Lung (tissue), 12 donors: Measurements from ENCODE around the gene CELF1. TPM values are rescaled to one million over a fixed set of nuclear protein-coding genes. Genes with fewer than 3 reads are reported as not detected.

Experiments used
- ATAC-seq: fragments of 200-7000 bp; cut with Tn5 transposase; one replicate; pipeline ENCODE4 v1.9.1; 2020; ENCODE audit warnings: moderate number of reproducible peaks; ENCODE audit not compliant: insufficient read depth, low FRiP score
- DNase-seq, 3 donors: peaks; one replicate each; pipeline ENCODE4 v3.0.0-alpha.2; 2013 to 2017
- H3K27ac ChIP-seq, 2 donors: one replicate each; pipeline ENCODE4 v1.5.1; 2013; ENCODE audit warnings: mild to moderate bottlenecking in 2 of 2, moderate library complexity in 2 of 2, control low read depth in 1 of 2, inconsistent platforms in 1 of 2, low read depth in 1 of 2, low read length in 1 of 2
- H3K27me3 ChIP-seq, 3 donors: one replicate each; pipeline ENCODE4 v1.5.1; 2013; ENCODE audit warnings: low read length in 2 of 3; ENCODE audit not compliant: control insufficient read depth in 3 of 3, insufficient read depth in 3 of 3
- H3K36me3 ChIP-seq, 4 donors: one replicate each; pipeline ENCODE4 v1.5.1; 2013; ENCODE audit warnings: low read length in 4 of 4, mild to moderate bottlenecking in 1 of 4, moderate library complexity in 1 of 4; ENCODE audit not compliant: control insufficient read depth in 4 of 4, insufficient read depth in 4 of 4
- H3K4me1 ChIP-seq, 5 donors: one replicate each; pipeline ENCODE4 v1.5.1; 2013; ENCODE audit warnings: low read length in 5 of 5, mild to moderate bottlenecking in 2 of 5, moderate library complexity in 1 of 5; ENCODE audit not compliant: control insufficient read depth in 5 of 5, insufficient read depth in 5 of 5
- H3K4me3 ChIP-seq: one replicate; pipeline ENCODE4 v1.5.1; 2013; ENCODE audit warnings: mild to moderate bottlenecking, control low read depth, moderate library complexity
- H3K9ac ChIP-seq, 2 donors: one replicate each; pipeline ENCODE4 v1.5.1; 2013; ENCODE audit warnings: low read length in 2 of 2, control low read depth in 1 of 2; ENCODE audit not compliant: insufficient read depth in 1 of 2
- H3K9me3 ChIP-seq, 4 donors: one replicate each; pipeline ENCODE4 v1.5.1; 2013; ENCODE audit warnings: low read length in 3 of 4, mild to moderate bottlenecking in 1 of 4, moderate library complexity in 1 of 4; ENCODE audit not compliant: control insufficient read depth in 4 of 4, insufficient read depth in 3 of 4
- CTCF ChIP-seq: IDR thresholded peaks from 2 replicates; pipeline ENCODE4 v1.5.1; 2012; ENCODE audit warnings: mild to moderate bottlenecking; ENCODE audit errors: control extremely low read depth, extremely low read depth
- WGBS, 2 donors: extraction: QIAGEN DNeasy Blood & Tissue Kit; methylation state at CpG; one replicate each; pipeline ENCODE4 v1.1.7; 2013; 5-methylcytosine and 5-hydroxymethylcytosine counted together
- polyA plus RNA-seq, 2 donors: library from polyadenylated mRNA; stranded (reverse); fragments of 200-250 nt; gene quantifications; one replicate each; pipeline ENCODE4 v1.2.1, GENCODE V29; 2013
- total RNA-seq, 2 donors: library from RNA; depleted of rRNA in 1 of 2; stranded (reverse); fragments of >200 nt in 1 of 2; gene quantifications; one replicate each; pipeline ENCODE4 v1.2.1, GENCODE V29; 2014 to 2021
- donor health status: control.
- donor health status: control.
- donor health status: Bipolar disorder and iron deficiency.
- donor health status: healthy.
- donor health status: DM: yes; HTN: yes; CAD: no.

CELF1 gene
- total and polyA plus RNA-seq, 4 donors, result 32.2 to 184 (median 63.8) TPM

- TF ChIP-seq CTCF, result no peak
- H3K27me3 ChIP-seq, result no peaks in the 10 kb centered on the region
- ATAC-seq (no peak), DNase-seq (no peak)
- peak overlapping the region in 1 of 2 donors; percentile 18 for H3K27ac ChIP-seq
- H3K36me3 ChIP-seq, result peaks cover 43 to 66% (median 48%) of the 10 kb centered on the region in 4 donors
- peaks cover 0 to 7% (median 0%) of the 10 kb centered on the region in 5 donors for H3K4me1 ChIP-seq
- H3K4me3 ChIP-seq, result no peak overlapping the region
- H3K9ac ChIP-seq, result no peak overlapping the region
- H3K9me3 ChIP-seq, result no peaks in the 10 kb centered on the region
These were observed 75.6 kb downstream of the CELF1 start for GRCh38 chr11:47477323-47477722.

GRCh38 chr11:47470671-47471070 lies 82.3 kb downstream of the CELF1 start:
- 86 to 89% methylated on average over 4 of the region's 4 CpGs for WGBS, 2 donors
- no peak for DNase-seq
- Histone ChIP-seq H3K9ac (no peak overlapping the region), H3K9me3 (no peaks in the 10 kb centered on the region), H3K4me1 (peaks cover 0 to 16% (median 7%) of the 10 kb centered on the region in 5 donors), H3K36me3 (peaks cover 49 to 62% (median 54%) of the 10 kb centered on the region in 4 donors), H3K4me3 (no peak overlapping the region), H3K27me3 (no peaks in the 10 kb centered on the region), H3K27ac (no peak overlapping the region)
- TF ChIP-seq CTCF, result no peak
- no peak for ATAC-seq

- no peak for TF ChIP-seq CTCF
These were observed 83.4 kb downstream of the CELF1 start for GRCh38 chr11:47469361-47470179.

More at GRCh38 chr11:47469361-47470179, 83.4 kb downstream of the CELF1 start:
- WGBS, 2 donors, result 85 to 88% methylated on average over 7 of the region's 7 CpGs
- Histone ChIP-seq H3K9ac (no peak overlapping the region), H3K36me3 (peaks cover 43 to 53% (median 44%) of the 10 kb centered on the region in 4 donors), H3K27ac (no peak overlapping the region), H3K4me1 (peaks cover 0 to 18% (median 7%) of the 10 kb centered on the region in 5 donors), H3K9me3 (no peaks in the 10 kb centered on the region), H3K27me3 (no peaks in the 10 kb centered on the region), H3K4me3 (no peak overlapping the region)
- DNase-seq (peak in 1 of 3 donors; percentile 15), ATAC-seq (no peak)
